GM12872 (cell line): ENCODE results near the gene DCST2.

ENCODE experiments used
- TF ChIP-seq, protein P1 (sequence below): IDR thresholded peaks from 3 replicates; pipeline ENCODE4 v1.5.1; 2011; ENCODE audit warnings: low read depth, mild to moderate bottlenecking, low read length, moderate library complexity; ENCODE audit not compliant: insufficient read depth

DCST2 gene

DNA sequence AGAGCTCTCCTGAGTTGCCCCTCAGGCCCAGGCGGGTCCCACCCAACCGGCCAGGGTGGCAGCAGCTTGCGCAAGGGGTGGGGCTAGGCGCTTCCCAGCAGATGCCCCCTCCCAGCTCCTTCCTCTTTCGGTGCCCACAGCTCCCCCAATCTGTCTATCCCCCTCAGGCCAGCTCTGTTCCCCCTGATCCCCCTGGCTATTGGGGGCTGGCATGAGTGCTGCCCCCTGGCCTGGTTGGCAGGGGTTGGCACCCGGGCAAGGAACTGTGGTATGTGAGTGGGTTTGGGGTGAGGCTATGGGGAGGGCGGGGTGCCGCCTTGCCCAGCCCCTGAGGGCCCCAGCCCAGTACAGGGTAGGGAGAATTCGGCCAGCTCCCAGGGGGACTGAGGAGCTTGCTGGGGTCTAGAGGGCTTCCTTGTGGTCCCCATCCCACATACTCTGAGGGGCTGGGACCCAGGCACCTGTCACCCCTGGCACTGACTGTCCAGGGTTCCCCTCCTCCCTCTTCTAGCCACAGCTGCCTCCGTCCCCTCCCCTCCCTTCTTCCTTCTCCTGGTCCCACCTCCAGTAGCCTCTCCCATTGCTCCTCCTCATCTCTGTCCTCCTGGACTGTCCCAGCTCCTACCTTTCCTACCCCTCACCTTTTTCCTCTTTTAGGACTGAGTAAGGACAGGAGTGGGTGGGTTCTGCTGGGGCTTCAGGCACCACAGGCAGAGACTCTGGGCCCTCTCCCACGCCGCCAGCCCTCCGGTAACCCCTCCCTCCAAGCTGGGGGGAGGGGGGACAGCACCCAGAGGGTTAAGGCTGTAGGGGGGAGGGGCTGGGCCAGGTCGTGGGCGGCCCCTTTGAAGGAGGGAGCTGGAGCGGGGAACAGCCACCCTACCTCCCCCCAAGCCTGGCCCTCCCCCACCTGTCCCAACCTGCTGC, 25.3 kb downstream of the DCST2 start:
- TF ChIP-seq, protein P1, sequence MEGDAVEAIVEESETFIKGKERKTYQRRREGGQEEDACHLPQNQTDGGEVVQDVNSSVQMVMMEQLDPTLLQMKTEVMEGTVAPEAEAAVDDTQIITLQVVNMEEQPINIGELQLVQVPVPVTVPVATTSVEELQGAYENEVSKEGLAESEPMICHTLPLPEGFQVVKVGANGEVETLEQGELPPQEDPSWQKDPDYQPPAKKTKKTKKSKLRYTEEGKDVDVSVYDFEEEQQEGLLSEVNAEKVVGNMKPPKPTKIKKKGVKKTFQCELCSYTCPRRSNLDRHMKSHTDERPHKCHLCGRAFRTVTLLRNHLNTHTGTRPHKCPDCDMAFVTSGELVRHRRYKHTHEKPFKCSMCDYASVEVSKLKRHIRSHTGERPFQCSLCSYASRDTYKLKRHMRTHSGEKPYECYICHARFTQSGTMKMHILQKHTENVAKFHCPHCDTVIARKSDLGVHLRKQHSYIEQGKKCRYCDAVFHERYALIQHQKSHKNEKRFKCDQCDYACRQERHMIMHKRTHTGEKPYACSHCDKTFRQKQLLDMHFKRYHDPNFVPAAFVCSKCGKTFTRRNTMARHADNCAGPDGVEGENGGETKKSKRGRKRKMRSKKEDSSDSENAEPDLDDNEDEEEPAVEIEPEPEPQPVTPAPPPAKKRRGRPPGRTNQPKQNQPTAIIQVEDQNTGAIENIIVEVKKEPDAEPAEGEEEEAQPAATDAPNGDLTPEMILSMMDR: no peak

DNA sequence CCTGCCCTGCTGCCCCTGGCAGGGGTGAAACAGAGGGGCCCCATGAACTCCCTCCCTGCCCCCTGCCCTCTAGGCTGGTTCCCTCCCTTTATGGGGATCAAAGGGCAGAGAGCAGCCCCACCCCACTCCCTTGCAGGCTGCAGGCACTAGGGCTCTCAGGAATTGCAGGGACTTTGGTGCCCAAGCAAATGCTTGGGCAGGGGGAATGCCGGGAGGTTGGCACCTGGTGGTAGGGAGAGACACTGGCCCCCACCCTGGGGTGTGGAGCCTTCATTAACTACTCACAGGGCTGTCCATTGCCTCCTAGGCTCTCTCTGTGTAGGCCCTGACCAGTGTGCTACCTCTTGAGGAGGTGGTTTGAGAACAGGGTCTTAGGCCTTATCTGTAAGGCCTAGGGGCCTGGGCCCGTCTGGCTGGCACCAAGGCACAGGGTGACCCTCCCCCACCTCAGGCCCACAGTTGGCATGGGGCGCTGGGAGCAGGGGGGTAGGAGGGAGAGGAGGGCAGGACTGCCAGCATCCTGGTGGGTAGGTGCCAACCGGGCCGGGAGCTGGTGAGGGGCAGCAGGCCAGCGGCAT, 26.2 kb downstream of the DCST2 start:
- TF ChIP-seq, protein P1: no peak

DNA sequence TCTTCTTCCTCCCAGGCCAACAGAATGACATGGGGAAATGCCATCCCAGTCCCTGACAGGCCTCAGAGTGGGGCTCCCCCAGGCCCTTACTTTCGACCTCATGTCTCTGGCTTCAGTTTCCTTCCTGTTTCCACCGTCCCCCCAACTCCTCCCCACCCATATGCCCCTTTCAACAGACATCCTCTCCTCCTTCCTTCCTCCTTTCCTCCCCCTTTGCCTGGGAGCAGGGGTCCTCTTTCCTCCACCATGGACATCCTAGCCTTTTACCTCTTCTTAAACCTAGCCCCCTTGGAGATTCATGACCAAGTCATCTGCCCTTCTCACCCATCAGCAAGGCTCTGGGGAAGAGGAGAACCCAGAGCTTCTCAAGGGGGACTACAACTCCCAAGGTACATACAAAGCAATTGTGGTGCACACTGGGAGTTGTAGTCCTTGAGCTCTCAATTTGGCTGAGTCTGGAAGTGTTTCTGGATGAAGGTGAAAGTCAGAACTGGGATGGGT, 26.9 kb downstream of the DCST2 start:
- TF ChIP-seq, protein P1: no peak

DNA sequence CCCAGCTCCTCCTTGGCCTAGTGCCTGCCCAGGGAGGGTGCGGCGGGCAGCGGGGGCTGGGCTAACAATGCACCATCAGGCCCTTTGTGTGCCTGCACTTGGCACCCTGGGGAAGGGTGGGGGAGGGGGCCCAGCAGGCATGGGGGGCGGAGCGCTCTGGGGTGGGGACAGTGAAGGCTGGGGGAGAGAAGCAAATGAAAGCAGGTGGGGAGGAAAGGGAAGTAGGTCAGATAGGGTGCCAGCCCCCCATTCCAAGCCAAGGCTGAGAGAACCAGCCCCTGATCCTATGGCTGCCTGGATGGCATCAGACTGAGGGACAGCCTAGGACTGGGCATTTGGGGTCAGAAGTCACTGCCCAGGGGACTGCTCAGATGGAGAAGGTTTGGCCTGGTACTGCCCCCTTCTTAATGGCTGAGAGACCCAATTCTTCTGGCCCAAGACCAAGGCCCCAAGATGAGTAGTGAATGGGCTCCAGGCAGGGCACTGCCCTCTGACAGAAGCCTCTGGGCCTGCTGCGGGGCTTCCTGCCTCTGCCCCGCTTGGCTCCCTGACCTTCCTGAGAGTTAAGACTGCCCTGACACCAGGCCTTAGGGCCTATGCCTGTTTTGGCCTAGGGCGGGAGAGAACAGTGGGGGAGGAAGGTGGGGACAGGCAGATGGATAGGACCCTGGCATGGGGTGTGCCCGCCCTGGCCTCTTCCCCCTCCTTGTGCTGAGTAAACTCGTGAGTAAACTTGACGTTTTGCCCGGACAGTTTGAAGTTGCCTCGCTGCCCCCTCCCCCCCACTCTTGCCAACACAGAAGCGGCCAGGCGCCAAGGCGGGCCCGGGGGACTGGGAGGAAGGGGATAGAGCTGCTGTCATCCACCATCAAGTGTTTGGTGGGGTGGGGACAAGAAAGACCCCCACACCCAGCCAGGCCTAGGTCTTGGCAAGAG, 28.2 kb downstream of the DCST2 start:
- TF ChIP-seq, protein P1: no peak

DNA sequence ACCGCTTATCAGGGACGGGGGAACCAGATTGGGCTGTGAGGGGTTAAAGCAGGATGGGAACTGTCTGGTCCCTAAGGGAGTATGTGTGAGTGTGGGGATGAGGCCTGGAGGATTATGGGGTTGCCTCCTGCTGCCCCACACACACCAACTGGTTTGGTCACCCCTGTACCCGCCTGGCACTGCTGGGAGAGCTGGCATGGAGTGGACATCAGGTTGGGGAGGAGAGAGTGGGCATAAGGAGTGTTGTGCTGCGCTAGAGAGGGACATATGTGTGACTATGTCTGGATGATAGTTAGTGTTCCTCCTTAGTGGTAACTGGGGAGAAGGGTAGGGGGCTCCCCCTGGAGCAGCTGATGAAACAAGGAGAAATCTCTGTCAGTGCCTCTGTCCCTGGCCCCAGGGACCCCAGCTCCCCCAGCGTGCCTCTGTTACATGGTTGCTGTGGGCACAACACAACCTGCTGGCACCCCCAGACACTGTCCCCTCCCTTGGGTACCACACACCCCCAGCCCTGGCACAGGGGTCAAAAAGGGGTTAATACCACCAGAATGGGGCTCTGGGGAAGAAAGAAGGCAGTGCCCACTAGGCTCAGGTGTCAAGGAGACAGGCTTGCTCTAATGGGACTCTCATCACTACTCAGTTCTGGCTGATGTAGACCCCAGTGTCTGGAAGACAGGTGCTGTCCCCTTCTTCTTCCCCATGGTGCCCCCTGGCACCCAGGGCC, 29.1 kb downstream of the DCST2 start:
- TF ChIP-seq, protein P1: no peak

DNA sequence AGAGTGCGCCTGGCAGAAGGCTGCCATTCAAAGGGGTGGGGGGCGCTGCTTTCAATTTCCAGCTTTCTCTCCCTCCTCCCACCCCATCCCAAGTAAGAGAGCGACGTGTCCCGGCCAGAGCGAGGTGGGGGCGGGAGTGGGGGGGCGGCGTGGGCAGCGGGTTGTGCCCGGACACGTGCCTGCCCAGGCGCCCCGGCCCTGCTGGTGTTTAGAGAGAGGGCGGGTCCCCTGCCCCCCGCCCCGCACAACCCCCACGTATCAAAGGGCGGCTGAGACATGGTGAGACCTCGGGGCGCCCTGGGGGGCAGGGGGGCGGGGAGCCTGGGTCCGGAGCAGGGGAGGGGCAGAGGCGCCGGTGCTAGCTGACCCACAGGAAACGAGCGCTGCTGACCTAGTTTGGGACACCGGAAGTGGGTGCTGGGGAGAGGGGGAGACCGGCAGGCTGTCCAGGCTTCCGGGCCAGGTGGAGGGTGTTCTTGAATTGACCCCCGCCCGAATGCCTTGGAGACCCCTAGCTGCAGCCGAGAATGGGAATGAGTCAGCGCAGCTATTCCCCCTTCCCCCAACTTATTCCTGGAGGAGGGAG, 29.7 kb downstream of the DCST2 start:
- TF ChIP-seq, protein P1: no peak
